Endothelial cell of umbilical vein (primary cell): Measurements from ENCODE around the gene SPATA31A3. TPM values are rescaled to one million over a fixed set of nuclear protein-coding genes. Genes with fewer than 3 reads are reported as not detected.
"Not testable (repeated sequence)": the region's sequence is repeated elsewhere in the genome, so short reads cannot be mapped to it uniquely, and the experiment has no call there.

Experiments used
- Bru-seq: library from RNA; stranded (reverse); fragments of 400-500 nt; gene quantifications from one replicate; lab custom pipeline; 2021; lab: Mats Ljungman, UMichigan
- BruChase-seq, 2 experiments: library from RNA; stranded (reverse); fragments of 400-500 nt; gene quantifications; one replicate each; lab custom pipeline; 2021; lab: Mats Ljungman, UMichigan
- BruUV-seq: library from RNA; stranded (reverse); fragments of 400-500 nt; replicated peaks from 2 replicates; lab custom pipeline; 2021; lab: Mats Ljungman, UMichigan
- CTCF ChIA-PET: fragments of 300-600, 350-600 bp; sonication (Branson Sonifier 250); formaldehyde crosslinking; loops from one replicate; lab custom pipeline; 2021; ENCODE audit warnings: antibody characterized with exemption, inconsistent platforms; lab: Charles Lee
- POLR2A ChIA-PET: fragments of 300-600, 350-600 bp; sonication (Branson Sonifier 250); formaldehyde crosslinking; loops from one replicate; lab custom pipeline; 2021; ENCODE audit warnings: antibody characterized with exemption, inconsistent platforms; lab: Charles Lee
- DNase-seq: peaks from one replicate; pipeline ENCODE4 v3.0.0-alpha.2; 2011; ENCODE audit warnings: low read depth, low spot score
- FAIRE-seq: peaks from 2 replicates; lab custom pipeline; 2011; peaks lifted over from hg19 to GRCh38; lab: Jason Lieb, UNC
- H2AFZ ChIP-seq: 2 replicates; pipeline ENCODE4 v1.6.0; 2012; ENCODE audit warnings: low read depth, low read length, control low read depth, inconsistent platforms
- H3K27ac ChIP-seq: 2 replicates; pipeline ENCODE4 v1.5.1; 2011; ENCODE audit warnings: low read depth, mild to moderate bottlenecking, control low read depth, low read length, moderate library complexity; ENCODE audit not compliant: insufficient read depth
- H3K27me3 ChIP-seq, 2 experiments: 2 replicates each; pipeline versions ENCODE4 v1.6.0 to v1.6.1; 2011; ENCODE audit warnings: low read length in 2 of 2, mixed read lengths in 1 of 2; ENCODE audit not compliant: control insufficient read depth in 2 of 2, insufficient read depth in 2 of 2
- H3K36me3 ChIP-seq, 2 experiments: 2 replicates in 1 of 2; 3 replicates in 1 of 2; pipeline ENCODE4 v1.5.1; 2011; ENCODE audit warnings: low read length in 2 of 2, mild to moderate bottlenecking in 1 of 2, moderate library complexity in 1 of 2; ENCODE audit not compliant: control insufficient read depth in 2 of 2, insufficient read depth in 2 of 2; ENCODE audit errors: extremely low read depth in 1 of 2
- H3K4me1 ChIP-seq: 3 replicates; pipeline ENCODE4 v1.5.1; 2011; ENCODE audit warnings: mild to moderate bottlenecking, low read length; ENCODE audit not compliant: control insufficient read depth, insufficient read depth; ENCODE audit errors: extremely low read depth
- H3K4me2 ChIP-seq: 2 replicates; pipeline ENCODE4 v1.6.1; 2011; ENCODE audit warnings: low read length, control low read depth, mixed read lengths; ENCODE audit not compliant: insufficient read depth
- H3K4me3 ChIP-seq, 3 experiments: fragments of 200-600 bp in 1 of 3; sonication (generic), shearing (Covaris generic) in 1 of 3; replicated peaks in 1 of 3; 2 replicates each; pipeline ENCODE4 v1.5.1; 2011 to 2016; ENCODE audit warnings: control low read depth in 3 of 3, low read length in 3 of 3, mild to moderate bottlenecking in 2 of 3, inconsistent platforms in 1 of 3, low read depth in 1 of 3, moderate library complexity in 1 of 3; ENCODE audit not compliant: insufficient read depth in 1 of 3
- H3K79me2 ChIP-seq: 2 replicates; pipeline ENCODE4 v1.6.0; 2012; ENCODE audit warnings: low read length, inconsistent platforms; ENCODE audit not compliant: control insufficient read depth, insufficient read depth
- H3K9ac ChIP-seq: replicated peaks from 2 replicates; pipeline ENCODE3; 2011; ENCODE audit warnings: low read length, control low read depth; ENCODE audit not compliant: insufficient read depth; ENCODE audit errors: extremely low read depth
- H3K9me1 ChIP-seq: replicated peaks from 3 replicates; pipeline ENCODE4 v1.6.0; 2011; ENCODE audit warnings: mild to moderate bottlenecking, low read length; ENCODE audit not compliant: control insufficient read depth, insufficient read depth; ENCODE audit errors: extremely low read depth
- H3K9me3 ChIP-seq: replicated peaks from 2 replicates; pipeline ENCODE4 v1.5.1; 2012; ENCODE audit warnings: low read length, inconsistent platforms; ENCODE audit not compliant: control insufficient read depth, insufficient read depth
- H4K20me1 ChIP-seq: replicated peaks from 2 replicates; pipeline ENCODE3; 2011; ENCODE audit warnings: mild to moderate bottlenecking, low read length; ENCODE audit not compliant: control insufficient read depth, insufficient read depth; ENCODE audit errors: extremely low read depth
- dilution Hi-C: fragments of 300-500 bp; cut with MboI; formaldehyde crosslinking; loops from one replicate; pipeline ENCODE4 v1.15.0; 2019; ENCODE audit warnings: low sequenced_read_pairs; ENCODE audit not compliant: extremely low pct_ligation_motif_present
- intact Hi-C: fragments of 100-400 bp; cut with micrococcal nuclease; formaldehyde crosslinking; loops from one replicate; pipeline ENCODE4 v1.10.0; 2022
- long read RNA-seq: library from polyadenylated mRNA; stranded (forward); transcript quantifications from one replicate; pipeline ENCODE4 v2.0.0, GENCODE V29; 2021
- polyA minus RNA-seq, 3 experiments: library from RNA; depleted of rRNA, polyadenylated mRNA; stranded (reverse); fragments of >200 nt; gene quantifications; 1 replicate in 1 of 3; 2 replicates in 2 of 3; pipeline ENCODE4 v1.2.3, GENCODE V29; 2011
- polyA plus RNA-seq, 4 experiments: library from polyadenylated mRNA; depleted of rRNA in 3 of 4; stranded (reverse) in 3 of 4; unstranded in 1 of 4; fragments of >200 nt; gene quantifications; 2 replicates each; pipeline versions ENCODE4 v1.2.1 to v1.2.3, GENCODE V29; 2011 to 2012; ENCODE audit warnings: missing spikeins in 1 of 4
- total RNA-seq: library from RNA; stranded (reverse); gene quantifications from 2 replicates; pipeline ENCODE4 v1.2.3, GENCODE V29; 2021

The SPATA31A3 gene
- total RNA-seq: not detected in 2 replicates
- polyA plus RNA-seq: not detected in 2 replicates
- polyA plus RNA-seq (2011; cell fraction: cytosol; rRNA removed): not detected in 2 replicates
- not detected in 2 replicates for polyA plus RNA-seq (2011; cell fraction: nucleus; rRNA removed)
- not detected in 2 replicates for polyA plus RNA-seq (2012)
- not detected in 2 replicates for polyA minus RNA-seq
- polyA minus RNA-seq (2011; cell fraction: cytosol; rRNA and poly(A)+ RNA removed): not detected
- not detected in 2 replicates for polyA minus RNA-seq (2011; cell fraction: nucleus; rRNA and poly(A)+ RNA removed)
- Bru-seq, nascent RNA: not detected
- not detected for BruChase-seq, experiment 1, labeled RNA remaining after a 6-hour chase
- BruChase-seq, experiment 2, labeled RNA remaining after a 2-hour chase: not detected
- long read RNA-seq: 0 reads

DNA sequence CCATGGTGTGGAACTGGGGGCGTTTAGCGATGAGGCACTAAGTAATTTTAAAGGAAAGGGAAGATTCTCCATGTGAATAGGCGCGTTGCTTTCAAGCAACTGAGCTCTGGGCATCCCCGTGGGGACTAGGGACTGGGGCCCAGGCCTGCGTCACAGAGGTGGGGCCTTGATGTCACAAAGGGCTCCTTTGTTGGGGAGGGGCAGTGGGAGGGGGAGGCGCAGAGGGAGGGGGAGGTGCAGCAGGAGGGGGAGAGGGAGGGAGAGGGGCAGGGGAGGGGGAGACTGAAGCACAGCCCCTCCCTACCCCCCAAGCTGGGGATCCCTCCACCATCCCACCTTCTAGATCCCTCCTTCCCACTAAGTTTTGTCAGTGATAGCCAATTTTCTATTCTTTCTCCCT, at the start of gene SPATA31A3:
SPATA31A3 (minus strand) TSS at position 101 of the 400 bp plus-strand sequence; CDS start at position 72, 29 bp downstream.
- intact Hi-C loops, H3K4me1 ChIP-seq, BruUV-seq, H3K36me3 ChIP-seq, DNase-seq, H3K4me2 ChIP-seq, H4K20me1 ChIP-seq, H3K9me3 ChIP-seq, POLR2A ChIA-PET, dilution Hi-C loops, H3K79me2 ChIP-seq, FAIRE-seq, H3K27me3 ChIP-seq, H2AFZ ChIP-seq, H3K9ac ChIP-seq, H3K27ac ChIP-seq, CTCF ChIA-PET, H3K4me3 ChIP-seq, H3K9me1 ChIP-seq: not testable (repeated sequence)

DNA sequence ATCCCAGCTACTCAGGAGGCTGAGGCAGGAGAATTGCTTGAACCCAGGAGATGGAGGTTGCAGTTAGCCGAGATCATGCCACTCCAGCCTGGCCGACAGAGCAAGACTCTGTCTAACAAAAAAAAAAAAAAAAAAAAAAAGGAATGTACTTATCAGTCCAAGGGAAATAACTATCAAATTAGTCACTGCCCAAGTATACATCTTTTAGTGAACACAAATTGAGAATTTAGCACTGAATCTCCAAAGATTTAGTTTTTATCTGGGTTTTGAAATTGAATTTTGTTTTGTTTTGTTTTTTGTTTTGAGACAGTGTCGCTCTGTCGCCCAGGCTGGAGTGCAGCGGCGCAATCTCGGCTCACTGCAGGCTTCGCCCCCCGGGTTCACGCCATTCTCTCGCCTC, 39.8 kb downstream of the SPATA31A3 start:
- H3K9me3 ChIP-seq, CTCF ChIA-PET, DNase-seq, H3K27me3 ChIP-seq, H3K27ac ChIP-seq, H4K20me1 ChIP-seq, H2AFZ ChIP-seq, H3K79me2 ChIP-seq, H3K36me3 ChIP-seq, H3K4me2 ChIP-seq, H3K4me1 ChIP-seq, POLR2A ChIA-PET, FAIRE-seq, H3K4me3 ChIP-seq, dilution Hi-C loops, H3K9ac ChIP-seq, intact Hi-C loops, BruUV-seq, H3K9me1 ChIP-seq: not testable (repeated sequence)

DNA sequence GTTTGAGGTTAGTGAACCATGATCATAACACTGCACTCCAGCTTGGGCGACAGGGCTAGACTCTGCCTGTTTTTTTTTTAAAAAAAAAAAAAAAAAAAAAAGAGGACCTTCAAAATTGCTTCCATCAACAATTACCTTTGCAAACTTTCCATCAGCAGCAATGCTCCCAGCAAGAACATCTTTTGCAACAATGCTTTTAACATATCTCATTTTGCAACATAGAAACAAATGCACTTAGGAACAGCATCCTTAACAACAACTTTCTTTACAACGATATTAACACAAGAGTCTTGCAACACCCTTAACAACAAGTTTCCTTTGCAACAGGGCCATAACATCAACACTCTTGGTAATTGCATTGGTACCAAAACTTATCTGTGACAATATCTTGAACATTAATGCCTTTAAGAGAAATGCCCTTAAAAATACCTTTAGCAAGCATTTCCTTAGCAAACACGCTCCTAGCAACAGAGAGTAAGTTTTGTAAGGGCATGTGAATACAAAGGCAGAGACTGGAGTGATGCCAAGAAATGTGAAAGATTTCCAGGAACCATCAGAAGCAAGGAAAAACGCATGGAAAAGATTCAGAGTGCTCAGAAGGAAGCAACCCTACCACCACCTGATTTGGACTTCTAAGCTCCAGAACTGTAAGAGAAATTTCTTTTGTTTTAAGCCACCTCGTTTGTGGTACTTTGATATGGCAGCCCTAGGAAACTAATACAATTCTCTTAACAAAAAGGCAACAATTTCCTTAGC, 49.8 kb downstream of the SPATA31A3 start:
- H3K9me1 ChIP-seq, POLR2A ChIA-PET, H3K27ac ChIP-seq, H3K4me2 ChIP-seq, H3K4me1 ChIP-seq, FAIRE-seq, H2AFZ ChIP-seq, CTCF ChIA-PET, H4K20me1 ChIP-seq, H3K9ac ChIP-seq, H3K36me3 ChIP-seq, H3K4me3 ChIP-seq, intact Hi-C loops, dilution Hi-C loops, BruUV-seq, H3K27me3 ChIP-seq, H3K9me3 ChIP-seq, H3K79me2 ChIP-seq: not testable (repeated sequence)
- DNase-seq: peak; percentile 86
